Measurements from ENCODE around the gene JMJD7.
A peak's percentile ranks its signal among the peaks of the same experiment; 100 is the strongest.
"Not testable (repeated sequence)": the region's sequence is repeated elsewhere in the genome, so short reads cannot be mapped to it uniquely, and the experiment has no call there.

Gene JMJD7

GRCh38 chr15:41825572-41826535, 2.0 kb upstream of the JMJD7 start:
- TF ChIP-seq CTCF (IDR thresholded peaks at IDR 0.05; ENCODE audit: low read depth, low read length), result no peak
- Histone ChIP-seq H3K36me3 (peaks cover 8% of the 10 kb centered on the region; the same call in 1 of the 2 replicates), H3K4me3 (ENCODE audit: low read depth, low read length) (no peak overlapping the region), H3K27me3 (no peaks in the 10 kb centered on the region), H3K9me3 (no peaks in the 10 kb centered on the region), H3K4me1 (no peaks in the 10 kb centered on the region)
- DNase-seq, result no peak

GRCh38 chr15:41827290-41827879, 507 bp upstream of the JMJD7 start:
- Histone ChIP-seq H3K36me3 (peaks cover 8% of the 10 kb centered on the region; the same call in 1 of the 2 replicates), H3K4me3 (ENCODE audit: low read depth, low read length) (peak overlapping the region; percentile 53), H3K9me3 (no peaks in the 10 kb centered on the region), H3K27me3 (no peaks in the 10 kb centered on the region), H3K4me1 (no peaks in the 10 kb centered on the region)
- no peak for DNase-seq
- no peak for TF ChIP-seq CTCF (IDR thresholded peaks at IDR 0.05; ENCODE audit: low read depth, low read length)

DNA sequence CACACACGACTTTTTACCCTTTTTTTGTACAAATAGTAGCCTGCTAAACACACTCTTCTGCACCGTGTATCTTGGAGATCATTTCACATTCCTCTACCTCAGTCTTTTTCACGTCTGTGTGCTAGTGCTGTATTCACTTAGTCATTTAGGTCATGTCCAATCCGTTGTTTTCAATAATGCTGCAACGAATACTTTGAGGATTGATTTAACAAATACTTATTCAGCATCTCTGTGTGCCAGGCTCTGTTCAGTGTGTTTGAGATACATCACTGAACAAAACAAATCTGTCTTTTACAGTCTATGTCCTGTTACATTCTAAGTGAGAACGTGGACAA, 882 bp downstream of the JMJD7 start:
- no peak for TF ChIP-seq CTCF (IDR thresholded peaks at IDR 0.05; ENCODE audit: low read depth, low read length)
- Histone ChIP-seq H3K36me3 (no peaks in the 10 kb centered on the region), H3K4me1 (no peaks in the 10 kb centered on the region), H3K27me3 (no peaks in the 10 kb centered on the region), H3K4me3 (ENCODE audit: low read depth, low read length) (peak overlapping the region; percentile 87), H3K9me3 (no peaks in the 10 kb centered on the region)
- no peak for DNase-seq

- Histone ChIP-seq H3K36me3 (no peaks in the 10 kb centered on the region), H3K9me3 (no peaks in the 10 kb centered on the region), H3K4me3 (ENCODE audit: low read depth, low read length) (no peak overlapping the region), H3K4me1 (no peaks in the 10 kb centered on the region), H3K27me3 (no peaks in the 10 kb centered on the region)
- no peak for DNase-seq
- TF ChIP-seq CTCF (IDR thresholded peaks at IDR 0.05; ENCODE audit: low read depth, low read length), result no peak
Measured at GRCh38 chr15:41829959-41830646, 2.2 kb downstream of the JMJD7 start.

- not testable (repeated sequence) for H3K9me3 ChIP-seq
Measured at GRCh38 chr15:41831291-41831690, 3.4 kb downstream of the JMJD7 start.

GRCh38 chr15:41832208-41832607, 4.3 kb downstream of the JMJD7 start:
- no peaks in the 10 kb centered on the region for H3K9me3 ChIP-seq
- H3K4me3 ChIP-seq (ENCODE audit: low read depth, low read length), result no peak overlapping the region
- TF ChIP-seq CTCF (IDR thresholded peaks at IDR 0.05; ENCODE audit: low read depth, low read length), result no peak
- no peaks in the 10 kb centered on the region for H3K27me3 ChIP-seq
- no peak for DNase-seq
- H3K4me1 ChIP-seq, result no peaks in the 10 kb centered on the region
- H3K36me3 ChIP-seq, result no peaks in the 10 kb centered on the region

More at GRCh38 chr15:41831291-41831690, 3.4 kb downstream of the JMJD7 start:
- H3K36me3 ChIP-seq; H3K27me3 ChIP-seq; DNase-seq; H3K4me3 ChIP-seq (ENCODE audit: low read depth, low read length); H3K4me1 ChIP-seq: not testable (repeated sequence)
